HAP-1 (cell line): ENCODE data around the gene ATOX1.
A peak's percentile ranks its signal among the peaks of the same experiment; 100 is the strongest.

Experiments used
- DNase-seq, 2 experiments: peaks; one replicate each; pipeline ENCODE4 v3.0.0-alpha.2; 2016 to 2020; ENCODE audit warnings: low spot score in 2 of 2
- H3K27me3 ChIP-seq: fragments of 250-450 bp; sonication (Bioruptor Pico); 2 replicates; pipeline ENCODE4 v1.5.1; 2020; ENCODE audit warnings: low read depth, mild to moderate bottlenecking, moderate library complexity
- H3K36me3 ChIP-seq: fragments of 250-450 bp; sonication (Bioruptor Pico); replicated peaks from 2 replicates; pipeline ENCODE4 v1.5.1; 2020; ENCODE audit warnings: mild to moderate bottlenecking
- H3K4me1 ChIP-seq: fragments of 250-450 bp; sonication (Bioruptor Pico); 2 replicates; pipeline ENCODE4 v1.5.1; 2020; ENCODE audit warnings: mild to moderate bottlenecking
- H3K4me3 ChIP-seq: fragments of 250-450 bp; sonication (Bioruptor Pico); 2 replicates; pipeline ENCODE4 v1.5.1; 2020; ENCODE audit warnings: mild to moderate bottlenecking, moderate library complexity
- H3K9me3 ChIP-seq: fragments of 250-450 bp; sonication (Bioruptor Pico); 2 replicates; pipeline ENCODE4 v1.5.1; 2020; ENCODE audit warnings: mild to moderate bottlenecking, moderate library complexity
- in situ Hi-C: fragments of 300-500 bp; cut with MboI; formaldehyde crosslinking; loops from 3 replicates; pipeline ENCODE4 v1.14.3; 2020; ENCODE audit warnings: low sequenced_read_pairs, inconsistent platforms, mixed read lengths

The ATOX1 gene

DNA sequence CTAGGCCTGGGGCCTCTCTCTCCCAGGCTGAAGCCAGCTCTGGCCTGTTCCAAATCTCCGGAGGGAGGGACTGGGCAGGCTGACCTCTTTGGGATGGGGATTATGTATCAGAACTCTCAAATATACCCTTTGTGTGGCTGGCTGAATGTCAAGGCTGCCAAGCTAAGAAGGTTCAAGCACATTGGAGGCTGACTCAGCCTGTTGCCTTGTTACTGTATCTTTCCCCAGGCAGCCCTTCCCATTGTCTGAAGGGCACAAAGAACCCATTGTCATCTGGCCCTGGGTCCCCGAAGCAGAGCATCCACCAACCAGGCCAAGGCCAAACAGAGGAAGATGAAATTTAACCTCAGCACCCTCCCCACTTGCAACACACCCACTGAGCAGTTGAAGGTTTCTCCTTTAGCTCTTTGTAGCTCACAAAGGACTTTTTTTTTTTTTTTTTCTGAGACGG lies 64.4 kb downstream of the ATOX1 start:
- DNase-seq: peak in 1 of 2 experiments; percentile 38
- in situ Hi-C loops: no loop called here
- no peaks in the 10 kb centered on the region for H3K4me1 ChIP-seq

More for the DNA sequence above, 64.4 kb downstream of the ATOX1 start:
- H3K9me3 ChIP-seq: no peaks in the 10 kb centered on the region
- no peak overlapping the region for H3K4me3 ChIP-seq
- no peaks in the 10 kb centered on the region for H3K36me3 ChIP-seq
- no peaks in the 10 kb centered on the region for H3K27me3 ChIP-seq
